Right lobe of liver (tissue), 6 donors: ENCODE data around the gene THSD7B. TPM values are rescaled to one million over a fixed set of nuclear protein-coding genes. Genes with fewer than 3 reads are reported as not detected.
A peak's percentile ranks its signal among the peaks of the same experiment; 100 is the strongest.

Experiments
- ATAC-seq, 4 donors: fragments of 200-7000 bp; cut with Tn5 transposase; one replicate each; pipeline ENCODE4 v1.9.1; 2020; ENCODE audit warnings: mild to moderate bottlenecking in 4 of 4, moderate library complexity in 4 of 4
- DNase-seq, 3 donors: peaks; one replicate each; pipeline ENCODE4 v3.0.0-alpha.2; 2020
- H3K27ac ChIP-seq, 3 donors: fragments of 200-600 bp; one replicate each; pipeline ENCODE4 v1.8.0; 2022
- H3K27me3 ChIP-seq, 2 donors: fragments of 200-600 bp; one replicate each; pipeline ENCODE4 v1.8.0; 2022
- H3K36me3 ChIP-seq, 4 donors: fragments of 200-600 bp; sonication (generic) in 1 of 4; one replicate each; pipeline versions ENCODE4 v1.5.1 to v1.8.0; 2017 to 2022; ENCODE audit warnings: control low read depth in 1 of 4
- H3K4me1 ChIP-seq, 4 donors: fragments of 200-600 bp; sonication (generic) in 1 of 4; one replicate each; pipeline versions ENCODE4 v1.5.1 to v1.8.0; 2017 to 2022; ENCODE audit warnings: control low read depth in 1 of 4
- H3K4me3 ChIP-seq, 3 donors: fragments of 200-600 bp; one replicate each; pipeline ENCODE4 v1.8.0; 2022
- H3K9me3 ChIP-seq, 4 donors: fragments of 200-600 bp; sonication (generic) in 1 of 4; one replicate each; pipeline versions ENCODE4 v1.5.1 to v1.8.0; 2017 to 2022; ENCODE audit warnings: control low read depth in 1 of 4
- POLR2A ChIP-seq: fragments of 450-650 bp; IDR thresholded peaks from one replicate; pipeline ENCODE4 v1.6.1; 2017; ENCODE audit warnings: antibody characterized with exemption, mild to moderate bottlenecking
- WGBS: methylation state at CpG from one replicate; pipeline ENCODE4 v1.1.6; 2018; ENCODE audit warnings: low coverage, low lambda C conversion rate; ENCODE audit not compliant: insufficient coverage; ENCODE audit errors: missing lambda C conversion rate; 5-methylcytosine and 5-hydroxymethylcytosine counted together
- intact Hi-C, 2 donors: fragments of 100-400 bp; cut with DNase I; formaldehyde crosslinking; loops; one replicate each; pipeline versions ENCODE4 v1.11.2 to v1.14.1; 2022
- total RNA-seq, 6 experiments: library from RNA; depleted of rRNA in 2 of 6; stranded (reverse); fragments of >200 nt in 2 of 6; fragmentation: NEBNext Ultra II Directional in 3 of 6; extraction: Animal tissue kit (Norgen Biotek cat#: 25700) in 3 of 6; gene quantifications; one replicate each; pipeline versions ENCODE4 v1.1.0 to v1.2.4, GENCODE V29; 2016 to 2023
- TF ChIP-seq, protein P1 (sequence below), 4 donors: fragments of 200-600 bp in 3 of 4; fragments of 450-650 bp in 1 of 4; IDR thresholded peaks; one replicate each; pipeline versions ENCODE4 v1.5.1 to v1.8.0; 2016 to 2022; ENCODE audit warnings: antibody characterized with exemption in 4 of 4, mild to moderate bottlenecking in 2 of 4
- donor health status: DM: no; HTN: yes; CAD: no.
- donor health status: DM: no; HTN: no; CAD: no.
- donor health status: DM: no; HTN: no; CAD: no.
- donor health status: DM: no; HTN: yes; CAD: no.
- donor health status: DM: no; HTN: yes; CAD: no.

The THSD7B gene
- total RNA-seq, 6 experiments from 2014 or later = 0.07 to 0.89 (median 0.24) TPM

DNA sequence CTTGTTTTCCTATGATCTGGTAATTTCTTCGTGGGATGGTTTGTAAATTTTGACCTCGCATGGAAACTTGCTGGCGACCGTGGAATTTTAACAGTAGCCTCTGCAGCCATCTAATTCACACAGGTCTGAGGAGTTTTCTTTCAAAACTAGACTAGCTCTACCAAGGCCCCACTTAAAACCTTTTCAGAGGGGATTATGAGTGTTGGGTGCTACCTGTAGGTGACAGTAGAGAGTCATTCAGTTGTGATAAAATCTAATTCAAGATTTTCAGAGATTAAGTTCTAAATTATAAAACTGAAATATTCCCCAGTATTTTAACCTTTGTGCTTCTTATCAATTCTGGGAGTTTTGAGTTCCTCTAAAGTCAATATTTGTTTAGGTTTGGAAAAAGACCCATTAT lies 31.0 kb downstream of the THSD7B start:
- no peak for ATAC-seq
- Histone ChIP-seq H3K27ac (no peak overlapping the region), H3K36me3 (no peaks in the 10 kb centered on the region), H3K9me3 (no peaks in the 10 kb centered on the region), H3K4me3 (no peak overlapping the region), H3K27me3 (no peaks in the 10 kb centered on the region), H3K4me1 (no peaks in the 10 kb centered on the region)
- TF ChIP-seq, protein P1, sequence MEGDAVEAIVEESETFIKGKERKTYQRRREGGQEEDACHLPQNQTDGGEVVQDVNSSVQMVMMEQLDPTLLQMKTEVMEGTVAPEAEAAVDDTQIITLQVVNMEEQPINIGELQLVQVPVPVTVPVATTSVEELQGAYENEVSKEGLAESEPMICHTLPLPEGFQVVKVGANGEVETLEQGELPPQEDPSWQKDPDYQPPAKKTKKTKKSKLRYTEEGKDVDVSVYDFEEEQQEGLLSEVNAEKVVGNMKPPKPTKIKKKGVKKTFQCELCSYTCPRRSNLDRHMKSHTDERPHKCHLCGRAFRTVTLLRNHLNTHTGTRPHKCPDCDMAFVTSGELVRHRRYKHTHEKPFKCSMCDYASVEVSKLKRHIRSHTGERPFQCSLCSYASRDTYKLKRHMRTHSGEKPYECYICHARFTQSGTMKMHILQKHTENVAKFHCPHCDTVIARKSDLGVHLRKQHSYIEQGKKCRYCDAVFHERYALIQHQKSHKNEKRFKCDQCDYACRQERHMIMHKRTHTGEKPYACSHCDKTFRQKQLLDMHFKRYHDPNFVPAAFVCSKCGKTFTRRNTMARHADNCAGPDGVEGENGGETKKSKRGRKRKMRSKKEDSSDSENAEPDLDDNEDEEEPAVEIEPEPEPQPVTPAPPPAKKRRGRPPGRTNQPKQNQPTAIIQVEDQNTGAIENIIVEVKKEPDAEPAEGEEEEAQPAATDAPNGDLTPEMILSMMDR (IDR thresholded peaks at IDR 0.05) = peak in 3 of 4 donors; percentile 18 to 43 (median 22)
- TF ChIP-seq POLR2A = no peak
- 71% methylated on average over 3 of the region's 4 CpGs for WGBS
- no peak for DNase-seq
- intact Hi-C loops = no loop called here

DNA sequence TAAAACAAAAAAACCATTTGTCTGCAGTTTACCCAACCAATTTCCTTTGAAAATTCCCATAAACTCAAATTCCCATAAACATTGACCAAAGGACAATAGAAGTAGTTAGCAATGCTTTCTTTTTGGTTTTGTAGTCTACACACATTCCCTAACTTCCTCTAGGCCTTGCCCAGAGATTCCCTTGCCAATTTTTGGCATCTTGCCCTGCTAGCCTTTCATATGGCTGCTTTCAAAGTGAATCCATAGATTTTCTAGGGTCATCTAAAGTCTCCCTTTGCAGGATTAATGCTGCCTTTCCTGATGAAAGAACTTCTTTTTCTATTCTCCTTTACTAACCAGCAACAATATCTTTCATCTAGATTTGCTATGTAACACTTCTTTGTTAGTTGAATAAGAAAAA lies 33.4 kb downstream of the THSD7B start:
- Histone ChIP-seq H3K27ac (no peak overlapping the region), H3K4me3 (no peak overlapping the region), H3K4me1 (no peaks in the 10 kb centered on the region), H3K27me3 (no peaks in the 10 kb centered on the region), H3K9me3 (no peaks in the 10 kb centered on the region), H3K36me3 (no peaks in the 10 kb centered on the region)
- no peak for ATAC-seq
- TF ChIP-seq, protein P1 (IDR thresholded peaks at IDR 0.05) = no peak
- no peak for TF ChIP-seq POLR2A
- DNase-seq = no peak
- intact Hi-C loops = no loop called here

DNA sequence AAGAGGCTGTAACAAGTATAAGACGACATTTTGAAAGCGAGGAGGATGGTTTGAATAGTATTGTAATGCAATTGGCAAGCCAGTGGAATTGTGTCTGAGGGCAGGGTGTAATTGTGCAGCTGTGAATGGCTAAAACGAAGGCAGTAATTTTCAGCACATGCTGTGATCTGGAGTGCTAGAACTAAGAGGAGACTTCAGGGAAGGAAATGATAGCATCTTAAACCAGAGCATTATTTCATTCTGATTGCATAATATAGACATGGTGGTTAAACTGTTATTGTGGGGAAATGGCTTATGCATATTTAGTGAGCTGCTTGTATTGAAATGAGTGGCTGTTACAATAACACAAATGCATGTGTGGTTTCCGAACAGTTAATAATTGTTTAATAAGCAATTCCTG lies 36.3 kb downstream of the THSD7B start:
- no peak for DNase-seq
- Histone ChIP-seq H3K9me3 (no peaks in the 10 kb centered on the region), H3K4me3 (no peak overlapping the region), H3K36me3 (no peaks in the 10 kb centered on the region), H3K27me3 (no peaks in the 10 kb centered on the region), H3K4me1 (no peaks in the 10 kb centered on the region), H3K27ac (no peak overlapping the region)
- intact Hi-C loops = no loop called here
- no peak for TF ChIP-seq POLR2A
- TF ChIP-seq, protein P1 (IDR thresholded peaks at IDR 0.05) = no peak
- no peak for ATAC-seq
- WGBS = 56% methylated on average over 4 of the region's 4 CpGs

DNA sequence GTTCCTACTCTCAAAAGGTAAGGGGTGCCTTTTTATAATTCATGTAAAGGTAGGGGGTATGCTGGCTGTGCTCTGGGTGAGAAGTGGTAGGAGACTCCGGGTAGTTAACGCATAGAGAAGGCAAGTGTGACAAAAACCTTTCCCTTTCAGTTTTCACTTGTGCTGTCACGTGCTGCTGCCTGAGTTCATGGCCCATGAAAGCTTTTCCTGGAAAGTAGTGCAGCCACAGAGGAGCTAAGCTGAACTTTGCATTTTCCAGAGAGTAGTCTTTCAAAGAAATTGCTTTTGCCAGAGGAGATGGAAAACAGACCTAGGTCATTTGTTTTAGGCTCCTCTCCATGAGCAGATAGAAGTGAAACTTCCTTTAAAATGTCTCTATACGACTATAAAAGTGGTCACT lies 44.7 kb downstream of the THSD7B start:
- 25% methylated on average over 4 of the region's 4 CpGs for WGBS
- Histone ChIP-seq H3K9me3 (no peaks in the 10 kb centered on the region), H3K27me3 (no peaks in the 10 kb centered on the region), H3K36me3 (no peaks in the 10 kb centered on the region), H3K4me1 (no peaks in the 10 kb centered on the region), H3K27ac (no peak overlapping the region), H3K4me3 (peak overlapping the region in 1 of 3 donors; percentile 9)
- intact Hi-C loops = no loop called here
- ATAC-seq (peak; percentile 36 to 93 (median 38)), DNase-seq (peak in 1 of 3 donors; percentile 53)
- TF ChIP-seq, protein P1 (IDR thresholded peaks at IDR 0.05) = no peak
- no peak for TF ChIP-seq POLR2A

DNA sequence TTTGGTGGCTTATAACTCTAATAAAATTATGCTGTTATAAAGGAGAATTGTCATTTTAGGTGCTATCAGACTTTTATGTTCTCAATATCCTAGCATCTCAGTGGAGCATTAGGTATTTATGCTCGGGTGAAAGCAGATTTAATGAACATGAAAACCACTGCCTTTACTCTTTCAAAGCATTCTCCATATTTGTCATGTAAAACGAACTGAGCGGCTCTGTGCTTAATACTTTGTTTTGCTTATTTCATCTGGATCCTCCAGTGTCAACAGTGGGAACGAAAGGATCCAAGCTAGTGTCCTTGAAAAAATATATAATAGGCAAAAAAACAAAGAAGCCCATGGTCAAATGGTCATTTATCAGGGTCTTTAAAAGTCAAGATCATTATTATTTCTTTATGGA lies 53.5 kb downstream of the THSD7B start:
- TF ChIP-seq POLR2A = no peak
- TF ChIP-seq, protein P1 (IDR thresholded peaks at IDR 0.05) = no peak
- Histone ChIP-seq H3K9me3 (no peaks in the 10 kb centered on the region), H3K4me1 (no peaks in the 10 kb centered on the region), H3K4me3 (no peak overlapping the region), H3K27ac (no peak overlapping the region), H3K36me3 (no peaks in the 10 kb centered on the region), H3K27me3 (no peaks in the 10 kb centered on the region)
- no peak for DNase-seq
- intact Hi-C loops = no loop called here
- 55% methylated on average over 4 of the region's 4 CpGs for WGBS
- ATAC-seq = no peak
